Upper lobe of right lung (tissue), 1 donor: ENCODE measurements around the gene TNFAIP1. TPM values are rescaled to one million over a fixed set of nuclear protein-coding genes. Genes with fewer than 3 reads are reported as not detected.

Experiments
- ATAC-seq: fragments of 200-7000 bp; cut with Tn5 transposase; one replicate; pipeline ENCODE4 v1.9.1; 2020; ENCODE audit warnings: mild to moderate bottlenecking, moderate library complexity
- DNase-seq: peaks from one replicate; pipeline ENCODE4 v3.0.0-alpha.2; 2020
- H3K27ac ChIP-seq: fragments of 200-600 bp; one replicate; pipeline ENCODE4 v1.8.0; 2022
- H3K27me3 ChIP-seq: fragments of 200-600 bp; one replicate; pipeline ENCODE4 v1.8.0; 2022; ENCODE audit warnings: mild to moderate bottlenecking
- H3K36me3 ChIP-seq: fragments of 200-600 bp; one replicate; pipeline ENCODE4 v1.8.0; 2022
- H3K4me1 ChIP-seq: fragments of 200-600 bp; one replicate; pipeline ENCODE4 v1.8.0; 2022
- H3K4me3 ChIP-seq: fragments of 200-600 bp; one replicate; pipeline ENCODE4 v1.8.0; 2022; ENCODE audit warnings: mild to moderate bottlenecking
- H3K9me3 ChIP-seq: fragments of 200-600 bp; one replicate; pipeline ENCODE4 v1.8.0; 2022
- intact Hi-C: fragments of 100-400 bp; cut with DNase I; formaldehyde crosslinking; loops from one replicate; pipeline ENCODE4 v1.11.0; 2022
- total RNA-seq: library from RNA; stranded (reverse); fragmentation: NEBNext Ultra II Directional; extraction: Animal tissue kit (Norgen Biotek cat#: 25700); gene quantifications from one replicate; pipeline ENCODE4 v1.2.1, GENCODE V29; 2021
- TF ChIP-seq, protein P1 (sequence below): fragments of 200-600 bp; IDR thresholded peaks from one replicate; pipeline ENCODE4 v1.8.0; 2022; ENCODE audit warnings: antibody characterized with exemption
- donor health status: DM: no; HTN: yes; CAD: no; lungs with severe emphysema.

TNFAIP1 gene
- total RNA-seq, 1 donor from 2014 or later: 82.7 TPM

DNA sequence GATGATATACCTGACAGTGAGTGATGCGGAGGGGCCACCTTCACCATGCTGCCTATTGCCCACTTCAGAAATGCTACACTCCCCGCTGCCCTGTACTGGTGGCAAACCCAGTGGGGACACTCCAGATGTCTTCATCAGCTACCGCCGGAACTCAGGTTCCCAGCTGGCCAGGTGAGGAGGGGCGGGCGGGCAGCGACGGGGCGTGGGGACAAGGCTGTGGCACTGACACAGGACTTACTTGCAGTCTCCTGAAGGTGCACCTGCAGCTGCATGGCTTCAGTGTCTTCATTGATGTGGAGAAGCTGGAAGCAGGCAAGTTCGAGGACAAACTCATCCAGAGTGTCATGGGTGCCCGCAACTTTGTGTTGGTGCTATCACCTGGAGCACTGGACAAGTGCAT is 52.5 kb downstream of the TNFAIP1 start:
- Histone ChIP-seq H3K27me3 (no peaks in the 10 kb centered on the region), H3K9me3 (no peaks in the 10 kb centered on the region), H3K36me3 (peaks cover 43% of the 10 kb centered on the region), H3K4me1 (peaks cover 7% of the 10 kb centered on the region), H3K4me3 (no peak overlapping the region), H3K27ac (no peak overlapping the region)
- TF ChIP-seq, protein P1, sequence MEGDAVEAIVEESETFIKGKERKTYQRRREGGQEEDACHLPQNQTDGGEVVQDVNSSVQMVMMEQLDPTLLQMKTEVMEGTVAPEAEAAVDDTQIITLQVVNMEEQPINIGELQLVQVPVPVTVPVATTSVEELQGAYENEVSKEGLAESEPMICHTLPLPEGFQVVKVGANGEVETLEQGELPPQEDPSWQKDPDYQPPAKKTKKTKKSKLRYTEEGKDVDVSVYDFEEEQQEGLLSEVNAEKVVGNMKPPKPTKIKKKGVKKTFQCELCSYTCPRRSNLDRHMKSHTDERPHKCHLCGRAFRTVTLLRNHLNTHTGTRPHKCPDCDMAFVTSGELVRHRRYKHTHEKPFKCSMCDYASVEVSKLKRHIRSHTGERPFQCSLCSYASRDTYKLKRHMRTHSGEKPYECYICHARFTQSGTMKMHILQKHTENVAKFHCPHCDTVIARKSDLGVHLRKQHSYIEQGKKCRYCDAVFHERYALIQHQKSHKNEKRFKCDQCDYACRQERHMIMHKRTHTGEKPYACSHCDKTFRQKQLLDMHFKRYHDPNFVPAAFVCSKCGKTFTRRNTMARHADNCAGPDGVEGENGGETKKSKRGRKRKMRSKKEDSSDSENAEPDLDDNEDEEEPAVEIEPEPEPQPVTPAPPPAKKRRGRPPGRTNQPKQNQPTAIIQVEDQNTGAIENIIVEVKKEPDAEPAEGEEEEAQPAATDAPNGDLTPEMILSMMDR: no peak
- ATAC-seq: no peak
- peak; percentile 55 for DNase-seq
- intact Hi-C loops: no loop called here

DNA sequence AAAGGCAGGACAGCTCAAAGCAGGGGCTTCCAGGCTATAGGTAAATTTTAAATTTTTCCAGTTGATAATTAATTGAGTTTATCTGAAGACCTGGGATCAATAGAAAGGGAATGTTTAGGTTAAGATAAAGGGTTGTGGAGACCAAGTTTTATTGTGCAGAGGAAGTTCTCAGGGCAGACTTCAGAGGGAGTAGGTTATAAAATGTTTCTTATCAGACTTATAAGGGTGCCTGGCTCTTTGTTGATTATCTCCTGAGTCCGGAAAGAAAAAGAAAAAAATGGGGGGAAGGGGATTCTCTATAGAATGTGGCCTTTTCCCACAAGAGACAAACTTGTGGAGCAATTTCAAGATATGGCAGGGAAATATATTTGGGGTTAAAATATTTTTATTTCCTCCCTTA is 54.6 kb downstream of the TNFAIP1 start:
- TF ChIP-seq, protein P1: no peak

DNA sequence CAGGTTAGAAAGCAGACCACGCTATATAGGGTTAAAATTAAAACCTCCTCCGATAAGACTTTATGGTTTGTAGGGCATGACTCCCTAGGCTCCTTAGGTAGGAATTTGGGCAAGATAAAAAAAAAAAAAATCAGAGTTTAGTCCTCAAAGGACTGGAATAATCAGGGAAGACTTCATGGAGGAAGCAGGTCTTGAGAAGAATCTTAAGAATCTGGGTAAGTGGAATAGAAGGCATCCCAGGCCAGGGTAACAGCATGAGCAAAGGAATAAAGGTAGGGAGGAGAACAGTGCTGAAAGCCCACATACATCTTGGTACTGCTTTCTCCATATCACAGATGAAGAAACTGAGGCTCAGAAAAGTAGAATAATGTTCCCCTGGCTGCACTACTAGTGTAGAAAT is 55.0 kb downstream of the TNFAIP1 start:
- no peak overlapping the region for H3K27ac ChIP-seq
- TF ChIP-seq, protein P1: no peak
- H3K9me3 ChIP-seq: no peaks in the 10 kb centered on the region
- peaks cover 52% of the 10 kb centered on the region for H3K36me3 ChIP-seq
- H3K4me1 ChIP-seq: peaks cover 3% of the 10 kb centered on the region
- no peaks in the 10 kb centered on the region for H3K27me3 ChIP-seq
- no peak overlapping the region for H3K4me3 ChIP-seq
- intact Hi-C loops: no loop called here
- ATAC-seq (no peak), DNase-seq (no peak)

More for the DNA sequence above, 54.6 kb downstream of the TNFAIP1 start:
- no peaks in the 10 kb centered on the region for H3K9me3 ChIP-seq
- H3K4me3 ChIP-seq: no peak overlapping the region
- peaks cover 47% of the 10 kb centered on the region for H3K36me3 ChIP-seq
- intact Hi-C loops: no loop called here
- no peak overlapping the region for H3K27ac ChIP-seq
- H3K4me1 ChIP-seq: peaks cover 7% of the 10 kb centered on the region
- H3K27me3 ChIP-seq: no peaks in the 10 kb centered on the region
- ATAC-seq: no peak
- DNase-seq: no peak

DNA sequence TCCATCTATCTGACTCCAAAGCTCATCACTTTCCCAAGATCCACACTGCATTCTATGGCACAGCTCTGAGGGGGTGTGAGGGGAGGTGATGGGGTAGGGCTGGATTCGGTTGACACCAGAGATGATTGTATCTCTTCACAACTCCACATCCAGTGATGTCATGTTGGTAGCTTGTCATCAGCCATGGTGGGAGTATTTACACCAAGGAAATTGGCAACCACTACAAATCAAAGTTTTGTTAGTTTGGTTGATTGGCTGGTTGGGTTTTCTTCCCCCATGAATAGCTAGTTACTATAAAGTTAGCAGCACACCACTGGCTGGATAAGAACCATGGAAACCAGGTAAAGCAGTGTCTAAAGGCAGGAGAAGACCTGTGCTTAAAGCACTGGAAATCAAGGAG is 55.4 kb downstream of the TNFAIP1 start:
- ATAC-seq (no peak), DNase-seq (no peak)
- Histone ChIP-seq H3K4me1 (no peaks in the 10 kb centered on the region), H3K4me3 (no peak overlapping the region), H3K27me3 (no peaks in the 10 kb centered on the region), H3K9me3 (no peaks in the 10 kb centered on the region), H3K27ac (no peak overlapping the region), H3K36me3 (peaks cover 56% of the 10 kb centered on the region)
- TF ChIP-seq, protein P1: no peak
- intact Hi-C loops: no loop called here

DNA sequence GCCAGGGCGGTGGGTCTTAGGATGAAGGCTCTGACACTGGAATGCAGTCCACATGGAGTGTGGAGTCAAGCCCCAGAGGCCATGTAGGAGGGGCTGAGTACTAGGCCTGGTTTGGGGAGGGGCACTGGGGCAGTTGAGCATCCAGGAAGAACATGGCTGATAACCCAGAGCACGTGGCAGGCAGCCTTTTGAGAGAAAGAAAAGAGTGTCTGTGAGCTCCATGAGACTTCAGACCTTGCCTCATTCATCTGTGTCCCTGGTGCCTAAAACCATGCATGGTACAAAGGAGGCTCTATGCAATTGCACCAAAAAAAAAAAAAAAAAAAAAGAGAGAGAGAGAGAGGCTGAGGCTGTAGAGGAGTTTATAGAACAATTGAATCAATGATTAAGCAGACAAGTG is 55.8 kb downstream of the TNFAIP1 start:
- DNase-seq (no peak), ATAC-seq (no peak)
- intact Hi-C loops: no loop called here
- Histone ChIP-seq H3K27me3 (no peaks in the 10 kb centered on the region), H3K36me3 (peaks cover 57% of the 10 kb centered on the region), H3K4me3 (no peak overlapping the region), H3K9me3 (no peaks in the 10 kb centered on the region), H3K27ac (no peak overlapping the region), H3K4me1 (no peaks in the 10 kb centered on the region)
- TF ChIP-seq, protein P1: no peak

DNA sequence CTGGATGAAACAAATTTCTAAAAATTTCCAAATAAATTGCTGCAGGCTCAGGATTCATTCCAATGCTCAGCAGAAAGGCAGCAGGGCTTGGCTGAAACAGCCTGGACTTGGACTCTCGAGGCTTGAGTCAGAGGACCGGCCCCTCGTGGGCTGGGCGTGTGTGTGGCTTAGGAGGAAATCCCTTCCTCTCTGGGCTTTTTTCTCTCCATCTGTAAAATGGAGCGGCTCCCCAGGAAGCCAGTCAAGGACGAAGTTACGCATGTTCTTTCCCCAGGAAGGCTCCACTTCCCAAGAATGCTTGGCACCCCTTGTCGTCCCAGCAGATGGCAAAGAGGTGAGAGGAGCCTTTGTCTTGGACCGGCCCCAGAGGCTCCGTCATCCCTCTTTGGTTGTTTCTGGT is 56.9 kb downstream of the TNFAIP1 start:
- DNase-seq (no peak), ATAC-seq (no peak)
- H3K27me3 ChIP-seq: no peaks in the 10 kb centered on the region
- H3K4me3 ChIP-seq: no peak overlapping the region
- intact Hi-C loops: no loop called here
- TF ChIP-seq, protein P1: no peak
- no peaks in the 10 kb centered on the region for H3K4me1 ChIP-seq
- peaks cover 57% of the 10 kb centered on the region for H3K36me3 ChIP-seq
- H3K9me3 ChIP-seq: no peaks in the 10 kb centered on the region
- H3K27ac ChIP-seq: no peak overlapping the region
